Measurements from ENCODE around the gene HSF5.

The HSF5 gene, protein sequence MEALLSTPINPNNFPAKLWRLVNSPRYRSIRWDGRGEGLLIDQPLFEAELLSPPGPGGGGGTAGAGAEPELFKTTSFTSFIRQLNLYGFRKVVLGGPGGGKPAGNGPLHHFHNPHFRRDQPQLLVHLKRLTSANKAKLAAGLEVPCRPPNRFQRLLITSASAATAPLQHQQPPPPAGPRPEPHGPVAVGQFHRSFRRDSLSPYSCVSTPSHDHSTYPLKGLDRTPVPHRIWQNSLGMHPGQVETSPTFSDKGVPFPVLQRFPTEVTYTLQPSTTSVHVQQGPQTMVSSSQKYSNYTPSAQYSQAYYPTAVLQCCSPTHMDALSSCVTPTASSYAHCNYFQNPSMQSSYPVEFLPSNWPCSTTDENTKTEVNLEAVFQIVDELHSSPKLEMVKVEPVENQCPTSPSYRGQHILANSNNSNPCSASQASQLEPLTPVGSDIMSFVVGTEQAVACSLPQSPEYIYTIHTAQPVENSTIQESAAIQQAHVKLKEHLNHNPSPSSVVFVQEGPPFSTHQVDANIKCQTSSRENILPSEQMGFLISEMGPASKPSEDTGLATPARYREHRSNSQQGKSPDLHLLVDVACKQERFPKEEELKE

GRCh38 chr17:58487589-58488427, at the start of gene HSF5:
TSS of gene HSF5 (minus strand) at chr17:58488408. CDS start at chr17:58488274, 134 bp downstream.
- DNase-seq: peak; percentile 61

GRCh38 chr17:58537266-58537665, 49.1 kb upstream of the HSF5 start:
- DNase-seq: no peak

DNA sequence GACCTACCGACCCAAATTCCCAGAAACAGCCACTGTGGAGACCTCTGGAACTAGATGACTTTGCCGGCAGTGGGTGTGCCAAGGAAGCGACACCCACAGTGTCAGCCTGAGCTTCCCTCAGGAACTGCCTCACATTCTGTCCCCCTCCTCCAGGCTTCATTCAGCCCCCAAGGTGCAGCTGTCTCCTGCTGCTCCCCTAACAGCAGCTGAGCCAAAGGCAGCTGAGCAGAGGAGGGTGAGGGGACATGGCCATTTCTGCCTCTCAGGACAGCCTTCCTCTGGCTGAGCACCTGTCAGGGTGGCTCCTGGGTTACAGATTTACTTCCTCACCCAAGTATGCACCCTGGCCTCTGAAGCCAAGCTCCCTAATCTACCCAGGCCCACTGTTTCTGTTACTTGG, 48.3 kb upstream of the HSF5 start:
- no peak for DNase-seq

DNA sequence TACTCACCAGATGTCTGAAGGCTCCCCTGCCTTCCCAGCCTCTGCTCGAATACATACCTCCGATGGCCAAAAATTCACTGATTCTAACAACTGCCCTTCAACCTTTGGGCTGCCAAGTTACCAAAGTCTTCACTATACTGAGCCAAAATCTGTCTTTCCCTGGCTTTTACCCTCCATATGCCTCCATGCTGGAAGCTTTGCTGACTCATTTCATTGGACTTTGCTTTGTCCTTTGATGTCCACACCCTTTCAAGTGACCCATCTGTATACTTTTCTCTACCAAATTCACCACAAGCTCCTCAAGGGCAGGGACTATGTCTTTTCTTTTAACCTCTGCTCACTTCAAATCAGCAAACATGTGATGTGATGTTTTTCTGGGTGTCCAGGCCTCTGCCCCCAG, 47.2 kb upstream of the HSF5 start:
- no peak for DNase-seq

GRCh38 chr17:58534901-58535421, 46.8 kb upstream of the HSF5 start:
- DNase-seq: no peak

- DNase-seq: no peak
Measured at GRCh38 chr17:58534331-58534730, 46.1 kb upstream of the HSF5 start.

DNA sequence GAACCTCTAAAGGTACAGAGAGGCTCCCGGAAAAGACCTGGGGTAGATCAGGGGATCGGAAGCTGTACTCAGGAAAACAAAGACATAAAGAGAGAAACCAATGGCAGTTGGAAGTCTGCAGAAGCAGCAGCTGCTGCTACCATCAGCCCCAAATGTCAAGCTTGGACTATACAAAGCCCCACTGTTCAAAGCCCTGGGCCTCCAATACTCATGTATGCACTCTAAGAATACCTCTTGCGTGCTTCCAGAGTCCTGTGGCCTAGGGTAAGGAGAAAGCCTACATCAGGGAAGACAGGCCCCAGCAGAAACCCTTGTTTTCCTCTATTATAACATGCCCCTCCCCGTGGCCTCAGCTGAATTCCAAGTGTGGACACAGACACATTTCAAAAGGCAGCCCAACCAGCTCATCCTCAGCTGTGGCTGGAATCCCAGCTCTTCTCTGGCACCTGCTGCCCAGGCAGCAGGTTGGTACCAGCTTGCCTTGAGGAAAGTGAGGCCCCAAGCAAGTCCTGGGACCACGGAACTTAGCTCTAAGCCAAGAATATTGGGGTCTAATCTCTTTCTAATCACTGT, 45.5 kb upstream of the HSF5 start:
- no peak for DNase-seq

DNA sequence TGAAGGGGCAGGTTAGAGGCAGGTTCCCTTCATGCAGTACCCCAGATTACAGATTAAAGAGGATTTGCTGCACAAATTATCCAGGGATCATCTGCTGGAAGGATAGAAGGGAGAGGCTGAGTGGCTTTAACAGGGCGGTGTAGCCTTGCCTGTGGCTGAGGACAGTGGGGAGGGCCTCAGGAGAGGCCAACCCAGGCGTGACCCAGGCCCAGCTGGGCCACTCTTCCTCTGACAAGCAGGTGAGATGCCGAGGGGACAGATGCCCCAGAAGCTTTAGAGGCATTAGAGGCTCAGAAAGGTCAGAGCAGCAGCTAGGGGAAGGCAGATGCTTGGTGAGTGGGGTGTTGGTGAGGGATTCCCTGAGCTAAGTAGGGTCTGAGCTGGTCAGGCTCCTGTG, 44.3 kb upstream of the HSF5 start:
- no peak for DNase-seq

DNA sequence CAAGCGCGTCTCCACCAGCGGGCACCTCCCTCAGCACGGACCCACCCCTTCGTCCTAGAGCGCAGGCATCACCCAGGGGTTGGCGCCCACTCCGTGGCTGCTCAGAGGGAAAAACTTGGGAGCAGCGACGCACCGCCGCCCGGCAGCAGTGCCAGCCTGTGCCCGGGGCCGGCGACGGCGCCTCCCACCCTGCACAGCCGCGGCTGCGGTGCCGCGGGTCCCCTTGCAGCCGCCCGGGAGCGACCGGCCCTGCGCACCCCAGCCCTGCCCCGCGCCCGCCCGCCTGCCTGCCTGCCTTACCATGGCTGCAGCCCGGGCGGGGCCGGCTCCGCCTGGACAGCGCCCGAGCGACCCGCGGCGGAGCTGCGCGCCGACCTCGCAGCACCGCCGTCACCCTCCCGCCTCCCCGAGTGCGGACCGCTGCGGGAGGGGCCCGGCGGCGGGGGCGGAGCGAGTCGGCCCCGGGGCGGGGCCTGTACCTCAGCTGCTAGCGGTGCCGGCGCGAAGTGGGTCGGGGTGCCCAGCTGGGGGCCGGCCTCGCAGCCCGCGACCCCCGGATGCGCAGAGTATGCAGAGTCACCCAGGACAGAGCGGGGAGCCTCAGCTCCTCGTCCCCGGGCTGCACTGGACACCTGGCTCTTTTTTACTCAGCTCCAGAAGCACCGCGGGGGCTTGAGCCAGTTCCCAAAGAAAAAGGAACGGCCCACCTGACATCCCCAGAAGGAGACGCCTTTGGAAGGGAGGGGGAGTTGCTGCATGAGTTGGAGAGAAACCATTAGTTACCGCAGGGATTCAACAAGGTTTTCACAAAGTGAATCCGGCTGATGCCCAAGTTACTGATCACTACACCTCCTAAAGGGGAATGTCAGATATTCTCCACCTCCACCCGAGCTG, 43.7 kb upstream of the HSF5 start:
- peak; percentile 41 for DNase-seq

- DNase-seq: no peak
Measured at GRCh38 chr17:58531122-58531521, 42.9 kb upstream of the HSF5 start.

GRCh38 chr17:58530655-58531054, 42.4 kb upstream of the HSF5 start:
- no peak for DNase-seq

DNA sequence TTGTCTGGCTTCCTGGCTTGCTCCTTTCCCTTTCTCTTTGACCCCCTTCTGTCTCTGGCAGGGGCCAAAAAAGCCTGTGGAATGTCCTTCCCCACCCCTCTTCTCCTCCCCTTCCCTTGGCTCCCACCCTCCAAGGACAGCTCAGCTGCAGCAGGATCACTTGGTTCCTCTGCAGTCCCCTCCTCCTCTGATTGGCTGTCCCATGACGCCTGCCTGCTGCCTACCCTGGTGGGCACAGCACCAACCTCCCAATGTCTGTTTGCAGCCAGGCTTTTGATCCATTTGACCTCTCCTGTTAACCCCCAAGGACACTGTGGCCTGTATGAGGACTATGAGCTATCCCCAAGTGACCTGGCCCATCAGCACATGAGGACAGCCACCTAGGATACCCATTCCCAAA, 41.1 kb upstream of the HSF5 start:
- DNase-seq: no peak

- no peak for DNase-seq
Measured at GRCh38 chr17:58528443-58528842, 40.2 kb upstream of the HSF5 start.

- DNase-seq: no peak
Measured at GRCh38 chr17:58527949-58528348, 39.7 kb upstream of the HSF5 start.

DNA sequence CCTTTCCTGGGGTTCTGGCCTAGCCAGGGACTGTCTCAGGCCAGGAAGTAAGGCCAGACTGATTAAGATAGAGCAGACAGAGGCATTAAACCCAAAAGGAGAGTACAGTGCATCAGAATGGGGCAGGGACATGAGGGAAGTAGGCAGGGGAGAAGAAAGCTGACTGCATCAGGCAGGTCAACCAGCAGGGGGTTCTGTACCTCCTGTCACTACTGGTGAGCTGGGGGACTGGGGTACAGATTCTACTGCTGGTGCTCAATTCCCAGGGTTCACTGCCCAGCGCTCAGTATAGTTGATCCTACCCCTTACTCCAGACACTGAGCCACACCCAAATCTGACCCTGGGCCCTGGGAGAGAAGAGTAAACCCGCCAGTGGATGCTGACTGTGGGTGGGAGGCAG, 39.1 kb upstream of the HSF5 start:
- no peak for DNase-seq

- no peak for DNase-seq
Measured at GRCh38 chr17:58525239-58525638, 37.0 kb upstream of the HSF5 start.

GRCh38 chr17:58521680-58522079, 33.5 kb upstream of the HSF5 start:
- DNase-seq: no peak

- peak; percentile 57 for DNase-seq
Measured at GRCh38 chr17:58520843-58521430, 32.7 kb upstream of the HSF5 start.

DNA sequence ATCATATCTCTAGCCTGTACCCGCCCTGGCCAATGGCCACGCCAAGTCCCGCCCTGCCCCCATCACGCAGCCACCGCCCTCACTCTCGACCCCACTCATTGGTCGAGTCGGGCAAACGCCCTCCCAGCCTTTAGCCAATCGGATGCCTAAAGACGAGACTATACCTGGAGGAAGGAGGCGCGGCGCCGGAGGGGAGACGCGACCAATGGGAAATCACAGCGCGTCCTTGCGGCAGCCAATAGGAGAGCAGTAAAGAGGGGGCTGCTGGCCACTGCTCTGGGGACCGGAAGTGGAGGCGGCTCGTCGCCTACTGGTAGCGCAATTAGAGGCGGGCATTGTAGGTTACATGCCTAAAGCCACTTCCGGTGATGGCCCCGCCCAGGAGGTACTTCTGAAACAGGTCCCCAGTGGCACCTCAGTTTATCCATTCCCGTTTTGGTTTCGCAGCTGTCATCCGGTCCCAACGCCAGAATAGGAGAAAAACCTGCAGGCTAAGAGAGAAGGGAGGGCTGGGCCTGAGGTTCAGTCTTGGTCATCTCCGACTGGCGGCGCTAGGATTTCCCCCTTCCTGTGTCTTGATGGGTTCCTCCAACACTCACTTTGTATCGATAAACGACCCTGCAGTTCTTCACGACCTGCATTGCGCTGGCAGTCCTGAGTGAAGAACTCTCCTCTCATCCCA, 29.9 kb upstream of the HSF5 start:
- DNase-seq: peak; percentile 100

DNA sequence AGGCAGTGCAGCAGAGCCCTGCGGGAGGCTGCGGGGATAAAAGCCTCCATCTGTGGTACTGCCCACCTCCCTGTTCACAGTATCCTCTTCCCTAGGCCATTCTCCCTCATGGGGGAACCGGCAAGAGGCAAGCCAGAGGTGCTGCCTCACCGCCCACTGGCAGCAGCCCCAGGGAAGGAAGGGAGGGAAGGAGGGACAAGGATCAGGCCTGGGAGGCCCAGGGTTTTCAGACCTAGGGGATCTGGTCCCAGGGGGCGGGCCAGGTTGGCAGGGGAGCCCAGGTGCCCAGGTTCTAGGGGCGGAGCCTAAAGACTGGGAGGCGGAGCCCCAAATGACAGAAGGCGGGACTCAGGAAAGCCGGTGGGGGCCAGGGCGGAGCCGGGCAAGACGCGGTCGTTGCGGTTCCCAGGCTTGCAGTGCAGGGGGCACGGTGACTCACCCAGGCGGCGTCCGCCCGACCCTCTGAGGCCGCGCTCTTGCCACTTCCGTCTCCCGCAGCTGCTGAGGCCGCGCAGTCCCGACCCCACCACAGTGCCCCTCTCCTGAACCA, 29.2 kb upstream of the HSF5 start:
- DNase-seq: no peak
